HG03025 (cell line): Measurements from ENCODE around the gene MAGI2.

Experiments
- ATAC-seq: cut with Tn5 transposase; IDR thresholded peaks from one replicate; pipeline ENCODE4 v1.9.1; 2021; ENCODE audit warnings: mild to moderate bottlenecking, moderate library complexity; ENCODE audit not compliant: unreplicated experiment, low FRiP score

The MAGI2 gene

GRCh38 chr7:78179827-78180477, 1273.5 kb downstream of the MAGI2 start:
- no peak for ATAC-seq

GRCh38 chr7:78179211-78179610, 1274.3 kb downstream of the MAGI2 start:
- ATAC-seq = no peak

GRCh38 chr7:78178319-78178718, 1275.1 kb downstream of the MAGI2 start:
- ATAC-seq = no peak

GRCh38 chr7:78176171-78176570, 1277.3 kb downstream of the MAGI2 start:
- ATAC-seq = no peak

GRCh38 chr7:78175330-78176100, 1278.0 kb downstream of the MAGI2 start:
- ATAC-seq = no peak

- no peak for ATAC-seq
These were observed 1279.8 kb downstream of the MAGI2 start for GRCh38 chr7:78173666-78174065.

- no peak for ATAC-seq
These were observed 1280.4 kb downstream of the MAGI2 start for GRCh38 chr7:78172933-78173591.

GRCh38 chr7:78172267-78172757, 1281.2 kb downstream of the MAGI2 start:
- no peak for ATAC-seq

GRCh38 chr7:78171398-78171797, 1282.1 kb downstream of the MAGI2 start:
- ATAC-seq = no peak

- no peak for ATAC-seq
These were observed 1282.7 kb downstream of the MAGI2 start for GRCh38 chr7:78170815-78171214.

- no peak for ATAC-seq
These were observed 1283.5 kb downstream of the MAGI2 start for GRCh38 chr7:78169992-78170391.

- ATAC-seq = no peak
These were observed 1284.6 kb downstream of the MAGI2 start for GRCh38 chr7:78168865-78169264.

GRCh38 chr7:78167860-78168259, 1285.6 kb downstream of the MAGI2 start:
- ATAC-seq = no peak

- ATAC-seq = no peak
These were observed 1287.6 kb downstream of the MAGI2 start for GRCh38 chr7:78165854-78166253.

GRCh38 chr7:78165454-78165853, 1288.0 kb downstream of the MAGI2 start:
- no peak for ATAC-seq

- no peak for ATAC-seq
These were observed 1289.0 kb downstream of the MAGI2 start for GRCh38 chr7:78164459-78164858.

- no peak for ATAC-seq
These were observed 1291.7 kb downstream of the MAGI2 start for GRCh38 chr7:78161781-78162180.

GRCh38 chr7:78159545-78159944, 1293.9 kb downstream of the MAGI2 start:
- ATAC-seq = no peak

GRCh38 chr7:78153285-78153684, 1300.2 kb downstream of the MAGI2 start:
- no peak for ATAC-seq

GRCh38 chr7:78151229-78151628, 1302.2 kb downstream of the MAGI2 start:
- no peak for ATAC-seq

GRCh38 chr7:78149787-78150186, 1303.7 kb downstream of the MAGI2 start:
- no peak for ATAC-seq
